ENCODE data around the gene NRP2.

NRP2 gene

GRCh38 chr2:205816268-205816667 lies 134.0 kb downstream of the NRP2 start:
- no peak for DNase-seq

- no peak for DNase-seq
Observed at GRCh38 chr2:205822579-205822978, 140.3 kb downstream of the NRP2 start.

GRCh38 chr2:205827809-205828365 lies 145.6 kb downstream of the NRP2 start:
- DNase-seq = no peak

- no peak for DNase-seq
Observed at GRCh38 chr2:205833864-205834263, 151.6 kb downstream of the NRP2 start.

GRCh38 chr2:205834796-205835195 lies 152.5 kb downstream of the NRP2 start:
- DNase-seq = no peak

GRCh38 chr2:205835251-205835791 lies 153.0 kb downstream of the NRP2 start:
- DNase-seq = no peak

- no peak for DNase-seq
Observed at GRCh38 chr2:205835923-205836322, 153.6 kb downstream of the NRP2 start.

GRCh38 chr2:205836477-205837221 lies 154.3 kb downstream of the NRP2 start:
- no peak for DNase-seq

GRCh38 chr2:205837663-205838062 lies 155.4 kb downstream of the NRP2 start:
- no peak for DNase-seq

GRCh38 chr2:205845446-205845845 lies 163.1 kb downstream of the NRP2 start:
- no peak for DNase-seq
